ENCODE data around the gene ACTA1. TPM values are rescaled to one million over a fixed set of nuclear protein-coding genes. Genes with fewer than 3 reads are reported as not detected.

Gene ACTA1
- total and polyA plus RNA-seq, 2 of the 13 experiments (the other 11 are each of a cell fraction or from before 2014, with no cell fraction given): 1.4 to 5.2 TPM

DNA sequence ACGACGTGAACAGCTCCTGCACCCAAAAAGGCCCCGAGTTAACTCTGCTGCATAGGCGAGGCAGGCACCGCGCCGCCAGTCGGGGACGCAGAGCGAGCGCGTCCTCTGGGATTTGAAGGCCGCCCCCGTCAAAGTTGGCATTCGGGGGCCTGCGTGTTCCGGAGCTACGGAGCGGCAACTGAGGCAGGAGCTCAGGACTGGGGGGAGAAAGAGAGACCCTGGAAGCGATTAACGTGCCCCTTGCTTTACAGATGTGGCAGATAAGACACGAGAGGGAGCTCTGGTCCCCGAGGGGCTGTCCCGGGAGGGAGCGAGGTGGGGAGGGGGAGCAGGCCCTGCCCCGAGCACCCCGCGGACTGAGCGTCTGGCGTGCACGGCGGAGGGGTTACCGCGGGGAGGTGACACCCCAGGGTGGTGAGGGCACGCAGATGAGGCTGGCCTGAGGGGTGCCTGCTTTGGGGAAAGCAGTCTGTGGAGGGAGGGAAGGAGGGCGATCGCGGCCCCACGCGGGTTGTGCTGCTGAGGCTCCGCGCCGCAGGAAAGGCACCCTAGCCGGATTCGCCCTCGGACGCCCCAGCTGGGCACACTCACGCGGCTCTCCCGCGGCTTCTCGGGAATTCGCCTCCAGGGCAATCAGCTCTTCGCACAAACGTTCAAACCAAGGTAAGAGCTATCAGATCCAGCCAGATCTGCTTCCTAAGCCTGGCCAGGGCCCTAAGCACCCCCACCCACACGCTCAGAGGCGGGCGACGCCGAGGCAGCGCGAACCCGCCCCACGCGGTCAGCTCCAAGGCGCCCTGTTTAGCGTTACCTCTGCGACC, 26.5 kb downstream of the ACTA1 start (continued):
- TF ChIP-seq NKX3-1 (CRISPR knock-in tag; IDR thresholded peaks at IDR 0.05) (no peak), ZBTB7A (CRISPR knock-in tag; IDR thresholded peaks at IDR 0.05) (no peak), POGZ (CRISPR knock-in tag; IDR thresholded peaks at IDR 0.05) (no peak), PHF8 (CRISPR knock-in tag; IDR thresholded peaks at IDR 0.05) (peak; percentile 41; the same call in 1 of the 2 replicates), TSC22D2 (CRISPR knock-in tag; IDR thresholded peaks at IDR 0.05; ENCODE audit: borderline replicate concordance) (no peak), ZNF207 (IDR thresholded peaks at IDR 0.05; ENCODE audit: borderline replicate concordance) (no peak), HNRNPUL1 (IDR thresholded peaks at IDR 0.05; ENCODE audit: low read depth, low read length) (no peak), ZNF891 (CRISPR knock-in tag; IDR thresholded peaks at IDR 0.05) (no peak), THAP11 (CRISPR knock-in tag; IDR thresholded peaks at IDR 0.05) (no peak), ZNF296 (CRISPR knock-in tag; conservative IDR thresholded peaks at IDR 0.05) (no peak), GRHL1 (CRISPR knock-in tag; conservative IDR thresholded peaks at IDR 0.05) (no peak), RXRA (CRISPR knock-in tag; IDR thresholded peaks at IDR 0.05) (no peak), DNMT3B (CRISPR knock-in tag; conservative IDR thresholded peaks at IDR 0.05) (no peak), ZBTB3 (CRISPR knock-in tag; IDR thresholded peaks at IDR 0.05; ENCODE audit: borderline replicate concordance, low read depth) (no peak)
